Measurements from ENCODE around the gene STON2.
A peak's percentile ranks its signal among the peaks of the same experiment; 100 is the strongest.

Gene STON2

DNA sequence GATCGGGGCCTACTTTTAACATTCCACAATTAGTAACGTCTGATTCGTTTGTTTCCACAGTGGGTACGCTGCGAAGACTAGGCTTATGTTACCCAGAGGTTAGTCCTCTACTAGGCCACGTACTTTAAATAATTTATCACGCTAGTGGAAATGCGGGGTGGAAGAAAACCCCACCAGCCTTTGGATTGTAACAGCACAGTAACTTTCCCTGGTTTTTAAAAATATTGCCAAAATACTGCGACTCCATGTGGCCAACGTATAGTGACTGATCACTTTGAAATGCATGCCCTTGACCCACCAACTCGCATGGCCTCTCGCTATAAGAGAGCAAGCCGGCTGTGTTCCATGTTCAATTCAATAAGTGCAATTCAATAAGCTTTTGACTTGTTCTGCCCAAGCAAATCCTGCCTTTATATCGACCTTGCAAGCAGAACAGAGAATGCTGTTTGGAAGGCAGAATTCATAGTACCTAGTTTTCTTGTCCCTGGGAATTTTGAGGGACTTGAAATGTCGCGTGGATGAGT is 178.5 kb downstream of the STON2 start:
- DNase-seq (ENCODE audit: low read depth), result no peak

DNA sequence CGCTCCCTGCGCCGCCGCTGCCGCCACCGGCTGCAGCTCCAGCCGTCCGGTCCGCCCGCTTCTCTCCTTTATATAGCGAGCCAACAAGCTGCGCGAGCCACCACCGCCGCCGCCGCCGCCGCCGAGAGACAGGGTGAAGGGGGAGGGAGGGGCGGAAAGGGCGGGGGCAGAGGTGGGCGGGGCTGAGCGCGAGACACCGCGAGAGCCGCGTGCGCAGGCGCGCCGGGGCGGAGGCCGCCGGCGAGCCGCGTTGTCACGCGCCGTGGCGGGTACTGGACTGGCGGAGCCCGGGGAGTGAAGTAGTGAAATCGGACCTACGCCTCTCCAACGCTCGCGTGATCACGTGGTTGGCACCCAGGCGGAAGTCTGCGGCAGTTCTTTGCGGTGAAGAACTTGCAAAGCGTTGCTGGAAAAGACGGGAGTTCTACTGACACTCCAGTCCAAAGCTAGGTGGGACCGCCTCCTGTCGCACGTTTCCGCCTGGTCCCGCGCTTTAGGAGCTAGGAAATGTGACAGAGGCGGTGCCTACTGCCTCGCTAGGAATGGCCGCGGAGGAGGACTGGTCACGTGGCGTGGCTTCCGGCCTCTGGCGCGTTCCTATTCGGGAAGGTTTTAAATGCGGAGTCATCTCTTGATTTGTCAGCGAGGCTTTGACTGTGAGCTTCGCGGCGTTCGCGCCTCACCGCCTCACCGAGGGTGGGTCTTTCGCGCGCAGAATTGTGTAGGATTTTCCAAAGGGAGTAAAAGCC is 179.1 kb downstream of the STON2 start, which contains the start of gene GTF2A1:
TSS of gene GTF2A1 (minus strand) at position 130 of the 749 bp plus-strand sequence. CDS start 441 bp downstream, outside the sequence.
- peak; percentile 93 for DNase-seq (ENCODE audit: low read depth)

DNA sequence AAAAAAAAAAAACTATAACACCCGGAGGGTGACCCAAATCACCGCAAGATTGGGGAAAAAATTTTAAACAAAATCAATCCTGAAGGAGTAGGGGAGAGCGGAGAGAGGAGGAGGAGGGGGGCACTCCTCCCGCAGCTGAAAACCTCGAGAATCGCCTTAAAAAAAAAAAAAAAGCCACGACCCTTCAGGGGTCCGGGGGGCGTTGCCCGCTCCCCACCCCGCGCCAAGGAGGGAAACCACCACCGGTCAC is 179.6 kb downstream of the STON2 start:
- no peak for DNase-seq (ENCODE audit: low read depth)

DNA sequence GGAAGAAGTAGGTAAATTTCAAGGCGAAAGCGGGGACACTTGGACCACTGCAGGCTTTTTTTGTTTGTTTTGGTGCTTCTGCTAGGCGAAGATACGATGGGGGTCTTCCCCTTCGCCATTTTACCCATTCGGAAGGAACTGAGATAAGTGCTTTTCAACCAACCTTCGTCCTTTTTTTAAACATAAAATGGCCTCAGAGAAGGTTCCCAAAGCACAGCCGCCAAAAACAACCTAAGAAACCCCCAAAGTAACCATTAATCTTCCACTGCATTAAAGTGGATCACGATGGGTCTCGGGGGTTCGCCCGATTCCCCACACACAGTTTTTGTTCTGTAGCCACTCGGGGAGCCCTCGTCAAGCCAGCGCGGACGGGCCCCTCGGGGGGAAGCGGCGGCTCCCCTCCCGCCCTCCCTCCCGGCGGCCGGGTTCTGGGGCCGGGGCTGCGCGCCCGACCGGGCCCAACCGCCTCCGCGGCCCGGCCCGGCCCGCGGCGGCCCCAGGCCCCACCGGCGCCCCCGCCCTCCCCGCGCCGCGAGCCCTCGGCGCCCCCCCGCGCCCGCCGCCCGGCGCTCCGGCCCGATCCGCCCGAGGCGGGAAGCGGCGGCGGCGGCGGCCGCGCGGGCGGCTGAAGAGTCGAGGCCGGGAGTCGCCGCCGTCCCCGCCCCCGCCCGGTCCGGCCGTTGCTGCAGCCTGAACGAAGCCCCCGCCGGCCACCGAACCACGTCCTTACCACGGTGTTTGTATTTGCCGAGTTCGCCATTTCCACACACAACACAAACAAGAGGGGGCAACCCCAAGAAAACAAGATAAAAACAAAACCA is 180.2 kb downstream of the STON2 start:
- peak; percentile 22 for DNase-seq (ENCODE audit: low read depth)

DNA sequence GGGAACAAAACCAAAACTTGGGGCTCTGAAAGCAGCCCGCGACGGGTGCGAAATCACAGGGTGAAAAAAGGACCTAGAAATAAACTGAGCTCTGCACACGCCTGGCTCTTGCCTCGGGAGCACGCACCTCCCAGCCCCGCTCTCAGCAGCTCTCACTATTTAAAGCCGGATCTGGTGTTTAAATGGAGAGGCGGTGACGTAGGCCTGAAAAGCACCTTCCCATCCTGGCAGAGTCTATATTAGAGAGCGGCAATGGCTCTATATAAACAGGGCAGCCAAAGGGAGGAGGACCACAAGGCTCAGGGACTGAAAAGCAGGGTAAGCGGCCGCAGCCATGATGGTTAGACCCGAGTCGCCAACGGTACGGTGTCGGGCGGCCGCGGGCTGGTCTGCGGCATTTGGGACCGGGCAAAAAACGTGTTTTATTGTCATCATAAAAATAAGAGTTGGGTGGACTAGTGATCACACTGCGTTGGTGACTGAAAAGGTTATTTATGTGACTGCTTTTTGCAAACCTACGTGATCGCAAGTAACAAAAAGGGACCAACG is 180.8 kb downstream of the STON2 start:
- DNase-seq (ENCODE audit: low read depth), result peak; percentile 78

DNA sequence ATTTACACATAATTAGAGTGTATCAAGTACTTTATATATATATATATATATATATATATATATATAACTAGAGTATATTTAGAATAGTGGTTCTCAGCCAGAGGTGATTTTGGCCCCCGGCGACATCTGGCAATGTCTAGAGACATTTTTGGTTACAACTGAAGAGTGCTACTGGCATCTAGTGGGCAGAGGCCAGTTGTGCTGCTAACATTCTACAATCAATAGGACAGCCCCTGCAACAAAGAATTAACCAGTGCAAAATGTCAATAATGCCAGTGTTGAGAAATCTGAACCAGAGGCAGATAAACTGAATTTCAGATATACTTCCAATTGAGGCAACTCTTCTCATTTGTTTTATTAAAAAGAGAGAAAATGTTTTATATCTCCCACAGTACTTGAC is 188.3 kb downstream of the STON2 start:
- DNase-seq (ENCODE audit: low read depth), result no peak

All from activated T-cell treated with anti-CD3 and anti-CD28 coated beads for 1 hour (primary cell).